ENCODE measurements around the gene TMPRSS11F.

The TMPRSS11F gene

GRCh38 chr4:68011684-68012083 is 118.0 kb downstream of the TMPRSS11F start:
- no peak for DNase-seq (ENCODE audit: insufficient read length, low spot score)
- no peak for FAIRE-seq
- TF ChIP-seq POLR2A (IDR thresholded peaks at IDR 0.05; ENCODE audit: low read depth, low read length), result no peak
